ENCODE results near the gene ADGRD1.

DNA sequence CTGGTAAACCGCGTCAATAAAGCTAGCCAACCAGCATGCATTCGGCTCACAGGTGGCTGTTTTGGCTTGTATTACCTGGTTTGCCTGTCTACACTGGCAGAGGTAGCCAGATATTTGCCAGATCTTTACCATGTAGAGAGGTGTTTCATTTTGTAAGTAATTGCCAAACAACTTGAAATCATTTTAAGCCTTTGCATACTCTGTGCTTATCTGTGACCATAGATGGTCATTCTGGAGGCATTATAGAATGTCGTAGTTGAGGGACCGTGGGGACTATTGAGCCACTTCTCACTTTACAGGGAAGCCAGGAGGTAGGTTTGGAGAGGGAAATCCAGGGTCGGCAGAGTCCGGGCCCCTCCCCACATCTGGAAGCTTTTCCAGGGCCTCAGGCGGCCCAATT is 5.9 kb downstream of the ADGRD1 start:
- TF ChIP-seq POLR2AphosphoS5 (IDR thresholded peaks at IDR 0.05; ENCODE audit: borderline replicate concordance, low read depth, low read length): no peak
- TF ChIP-seq EZH2 (IDR thresholded peaks at IDR 0.05): no peak

Data from SK-N-MC (cell line).